Activated B cell treated with CpG ODN at 0.5 μM for 24 hours (primary cell): ENCODE results near the gene NHERF2. TPM values are rescaled to one million over a fixed set of nuclear protein-coding genes. Genes with fewer than 3 reads are reported as not detected.

Experiments used
- ATAC-seq: fragments of 200-7000 bp; cut with Tn5 transposase; one replicate; pipeline ENCODE4 v1.10.0; 2021; ENCODE audit warnings: low read depth, mild to moderate bottlenecking, moderate library complexity
- CTCF ChIA-PET: fragments of 350-600 bp; sonication (Branson Sonifier 250); formaldehyde crosslinking; loops from one replicate; lab custom pipeline; 2021; ENCODE audit warnings: antibody characterized with exemption; lab: Charles Lee
- POLR2A ChIA-PET: fragments of 350-600 bp; sonication (Branson Sonifier 250); formaldehyde crosslinking; loops from one replicate; lab custom pipeline; 2021; ENCODE audit warnings: antibody characterized with exemption; lab: Charles Lee
- DNase-seq: peaks from one replicate; pipeline ENCODE4 v3.0.0; 2022
- H3K27ac Mint-ChIP-seq: one replicate; pipeline ENCODE4 v1.8.0; 2020; ENCODE audit warnings: mixed read lengths
- H3K27me3 Mint-ChIP-seq: one replicate; pipeline ENCODE4 v1.8.0; 2021; ENCODE audit warnings: mixed read lengths
- H3K36me3 Mint-ChIP-seq: one replicate; pipeline ENCODE4 v1.8.0; 2021; ENCODE audit warnings: low read depth, mixed read lengths
- H3K4me1 Mint-ChIP-seq: one replicate; pipeline ENCODE4 v1.8.0; 2021; ENCODE audit warnings: mixed read lengths
- H3K4me3 Mint-ChIP-seq: one replicate; pipeline ENCODE4 v1.8.0; 2020; ENCODE audit warnings: mild to moderate bottlenecking, mixed read lengths
- H3K9me3 Mint-ChIP-seq: one replicate; pipeline ENCODE4 v1.8.0; 2020; ENCODE audit warnings: mixed read lengths
- CTCF ChIP-seq: fragments of 200-600 bp; IDR thresholded peaks from one replicate; pipeline ENCODE4 v1.8.0; 2022; ENCODE audit warnings: antibody characterized with exemption, mild to moderate bottlenecking
- intact Hi-C: fragments of 100-400 bp; cut with micrococcal nuclease; formaldehyde crosslinking; loops from one replicate; pipeline ENCODE4 v1.15.1; 2024
- total RNA-seq: library from RNA; stranded (reverse); gene quantifications from 2 replicates; pipeline ENCODE4 v1.2.3, GENCODE V29; 2022

NHERF2 gene
- total RNA-seq, 1 donor from 2014 or later: 0.93 TPM

- Mint-ChIP-seq H3K36me3 (no peaks in the 10 kb centered on the region), H3K27me3 (peaks cover 6% of the 10 kb centered on the region), H3K9me3 (no peaks in the 10 kb centered on the region), H3K4me3 (no peak overlapping the region), H3K27ac (no peak overlapping the region), H3K4me1 (no peaks in the 10 kb centered on the region)
- TF ChIP-seq CTCF: no peak
- ChIA-PET CTCF (no interaction called here), POLR2A (no interaction called here)
- intact Hi-C loops: no loop called here
- no peak for DNase-seq
- ATAC-seq: no peak
Observed at GRCh38 chr16:2039274-2040031, 12.8 kb downstream of the NHERF2 start.

- H3K36me3 Mint-ChIP-seq: no peaks in the 10 kb centered on the region
- intact Hi-C loops: no loop called here
- POLR2A ChIA-PET: no interaction called here
- no peak for TF ChIP-seq CTCF
- no peaks in the 10 kb centered on the region for H3K9me3 Mint-ChIP-seq
- DNase-seq (no peak), ATAC-seq (no peak)
- no peak overlapping the region for H3K4me3 Mint-ChIP-seq
- peaks cover 3% of the 10 kb centered on the region for H3K4me1 Mint-ChIP-seq
- no peak overlapping the region for H3K27ac Mint-ChIP-seq
- CTCF ChIA-PET: interaction anchor here (1.0 kb wide), 1 partner anchor 101 kb away, joined by 3 read pairs; no protein-coding TSS in a partner anchor
- peaks cover 2% of the 10 kb centered on the region for H3K27me3 Mint-ChIP-seq
Observed at GRCh38 chr16:2040041-2040786, 13.5 kb downstream of the NHERF2 start.

- no peak overlapping the region for H3K4me3 Mint-ChIP-seq
Observed at GRCh38 chr16:2040787-2041522, 14.3 kb downstream of the NHERF2 start.

GRCh38 chr16:2042171-2042985, 15.7 kb downstream of the NHERF2 start:
- intact Hi-C loops: no loop called here
- ChIA-PET CTCF (no interaction called here), POLR2A (no interaction called here)
- Mint-ChIP-seq H3K27me3 (peaks cover 2% of the 10 kb centered on the region), H3K4me1 (peaks cover 12% of the 10 kb centered on the region), H3K9me3 (no peaks in the 10 kb centered on the region), H3K27ac (no peak overlapping the region), H3K4me3 (no peak overlapping the region), H3K36me3 (no peaks in the 10 kb centered on the region)
- ATAC-seq (no peak), DNase-seq (no peak)
- no peak for TF ChIP-seq CTCF

More at GRCh38 chr16:2040787-2041522, 14.3 kb downstream of the NHERF2 start:
- ATAC-seq (no peak), DNase-seq (no peak)
- H3K36me3 Mint-ChIP-seq: no peaks in the 10 kb centered on the region
- H3K27me3 Mint-ChIP-seq: peaks cover 2% of the 10 kb centered on the region
- intact Hi-C loops: no loop called here
- no peak for TF ChIP-seq CTCF
- no peak overlapping the region for H3K27ac Mint-ChIP-seq
- H3K4me1 Mint-ChIP-seq: peaks cover 3% of the 10 kb centered on the region
- H3K9me3 Mint-ChIP-seq: no peaks in the 10 kb centered on the region
- ChIA-PET CTCF (interaction anchor here (1.0 kb wide), 1 partner anchor 100 kb away, joined by 3 read pairs; no protein-coding TSS in a partner anchor), POLR2A (interaction anchor here (0.7 kb wide), 1 partner anchor 55 kb away, joined by 3 read pairs; no protein-coding TSS in a partner anchor)
